ENCODE measurements around the gene RERE. TPM values are rescaled to one million over a fixed set of nuclear protein-coding genes. Genes with fewer than 3 reads are reported as not detected.
"Not testable (repeated sequence)": the region's sequence is repeated elsewhere in the genome, so short reads cannot be mapped to it uniquely, and the experiment has no call there.

The RERE gene
- total and polyA plus RNA-seq, 4 donors, result 116 to 434 (median 161) TPM

DNA sequence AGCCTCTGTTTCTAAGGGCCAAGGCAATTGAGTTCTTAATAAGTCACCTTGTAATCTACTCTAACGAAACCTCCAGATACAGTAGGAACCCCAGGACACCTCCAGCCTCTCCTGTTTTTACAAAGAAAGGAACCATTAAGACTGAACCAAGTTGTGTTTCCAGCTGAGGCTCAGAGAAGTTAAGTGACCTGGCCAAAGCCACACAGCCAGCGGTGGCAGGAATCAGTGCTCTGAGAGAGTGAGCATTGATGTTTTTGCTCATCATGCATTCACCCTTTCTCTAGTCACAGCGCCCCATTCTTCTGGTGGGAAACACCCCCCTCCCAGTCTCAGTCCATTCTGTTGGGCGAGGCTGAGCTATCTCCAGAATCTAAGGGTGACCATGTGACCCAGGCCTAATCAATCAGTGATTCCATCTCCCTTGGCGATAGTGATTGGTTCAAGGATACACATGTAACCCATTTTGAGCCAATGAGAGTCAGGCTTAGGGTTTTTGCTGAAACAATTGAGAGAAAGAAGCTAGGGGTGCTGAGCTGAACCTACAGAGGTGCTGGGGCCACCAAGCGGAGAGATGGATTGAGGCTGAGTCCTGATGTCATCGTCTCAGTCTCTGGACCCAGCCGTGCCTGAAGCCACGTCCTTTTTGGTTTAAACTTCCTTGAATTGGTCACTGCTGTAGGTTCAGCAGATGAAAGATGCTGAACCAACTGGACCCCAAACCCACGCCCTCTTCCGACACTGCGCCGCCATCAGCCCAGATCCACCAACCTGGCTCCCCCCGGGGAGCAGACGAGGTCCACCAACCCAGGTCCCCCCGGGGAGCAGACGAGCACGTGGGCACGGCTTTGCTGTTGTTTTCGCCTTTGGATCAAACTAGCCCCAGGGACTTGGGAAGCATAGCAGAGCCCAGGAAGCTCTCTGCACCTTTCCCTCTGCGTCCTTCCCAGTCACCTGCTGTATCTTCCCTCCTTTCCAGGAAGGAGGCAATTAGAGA lies 28.0 kb upstream of the RERE start:
- Histone ChIP-seq H3K27ac (ENCODE audit: low read depth, low read length) (no peak overlapping the region), H3K27me3 (ENCODE audit: control insufficient read depth, insufficient read depth, low read length) (no peaks in the 10 kb centered on the region), H3K4me3 (ENCODE audit: low read depth, low read length) (no peak overlapping the region), H3K36me3 (ENCODE audit: control insufficient read depth, insufficient read depth, low read length) (no peaks in the 10 kb centered on the region), H3K4me1 (ENCODE audit: control insufficient read depth, insufficient read depth, low read length) (peaks cover 26% of the 10 kb centered on the region), H3K9me3 (ENCODE audit: control insufficient read depth, insufficient read depth, low read length) (no peaks in the 10 kb centered on the region)
- no peak for DNase-seq (ENCODE audit: low read depth in 4 of 6, low spot score in 6 of 6)
- WGBS (ENCODE audit: insufficient coverage), result 90% methylated on average over 18 of the region's 21 CpGs

GRCh38 chr1:8844501-8845006 lies 27.1 kb upstream of the RERE start:
- Histone ChIP-seq H3K27me3 (ENCODE audit: control insufficient read depth, insufficient read depth, low read length) (no peaks in the 10 kb centered on the region), H3K9me3 (ENCODE audit: control insufficient read depth, insufficient read depth, low read length) (no peaks in the 10 kb centered on the region), H3K27ac (ENCODE audit: low read depth, low read length) (no peak overlapping the region), H3K4me1 (ENCODE audit: control insufficient read depth, insufficient read depth, low read length) (peaks cover 26% of the 10 kb centered on the region), H3K4me3 (ENCODE audit: low read depth, low read length) (no peak overlapping the region), H3K36me3 (ENCODE audit: control insufficient read depth, insufficient read depth, low read length) (no peaks in the 10 kb centered on the region)
- 45% methylated on average over 7 of the region's 7 CpGs for WGBS (ENCODE audit: insufficient coverage)
- no peak for DNase-seq (ENCODE audit: low read depth in 4 of 6, low spot score in 6 of 6)

- WGBS (ENCODE audit: insufficient coverage), result 87% methylated on average over 2 of the region's 3 CpGs
- H3K4me3 ChIP-seq (ENCODE audit: low read depth, low read length), result no peak overlapping the region
- peaks cover 11% of the 10 kb centered on the region for H3K4me1 ChIP-seq (ENCODE audit: control insufficient read depth, insufficient read depth, low read length)
Observed at GRCh38 chr1:8841395-8841794, 24.0 kb upstream of the RERE start.

DNA sequence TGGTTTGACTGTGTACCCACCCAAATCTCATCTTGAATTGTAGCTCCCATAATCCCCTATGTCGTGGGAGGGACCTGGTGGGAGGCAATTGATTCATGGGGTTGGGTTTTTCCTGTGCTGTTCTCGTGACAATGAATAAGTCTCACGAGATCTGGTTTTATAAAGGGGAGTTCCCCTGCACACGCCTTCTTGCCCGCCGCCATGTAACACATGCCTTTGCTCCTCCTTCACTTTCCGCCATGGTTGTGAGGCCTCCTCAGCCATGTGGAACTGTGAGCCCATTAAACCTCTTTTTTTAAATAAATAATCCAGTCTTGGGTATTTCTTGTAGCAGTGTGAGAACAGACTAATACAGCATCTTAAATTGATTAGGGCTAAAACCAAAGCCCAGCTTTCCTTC lies 22.6 kb upstream of the RERE start:
- Histone ChIP-seq H3K27ac (ENCODE audit: low read depth, low read length) (no peak overlapping the region), H3K27me3 (ENCODE audit: control insufficient read depth, insufficient read depth, low read length) (no peaks in the 10 kb centered on the region), H3K4me1 (ENCODE audit: control insufficient read depth, insufficient read depth, low read length) (peaks cover 10% of the 10 kb centered on the region), H3K36me3 (ENCODE audit: control insufficient read depth, insufficient read depth, low read length) (no peaks in the 10 kb centered on the region), H3K4me3 (ENCODE audit: low read depth, low read length) (no peak overlapping the region), H3K9me3 (ENCODE audit: control insufficient read depth, insufficient read depth, low read length) (no peaks in the 10 kb centered on the region)
- WGBS (ENCODE audit: insufficient coverage), result no CpG with 5 or more reads among the region's 7 CpGs
- DNase-seq (ENCODE audit: low read depth in 4 of 6, low spot score in 6 of 6), result no peak

More at GRCh38 chr1:8841395-8841794, 24.0 kb upstream of the RERE start:
- no peaks in the 10 kb centered on the region for H3K36me3 ChIP-seq (ENCODE audit: control insufficient read depth, insufficient read depth, low read length)
- H3K27ac ChIP-seq (ENCODE audit: low read depth, low read length), result no peak overlapping the region
- H3K27me3 ChIP-seq (ENCODE audit: control insufficient read depth, insufficient read depth, low read length), result no peaks in the 10 kb centered on the region
- H3K9me3 ChIP-seq (ENCODE audit: control insufficient read depth, insufficient read depth, low read length), result no peaks in the 10 kb centered on the region
- DNase-seq (ENCODE audit: low read depth in 4 of 6, low spot score in 6 of 6), result no peak

DNA sequence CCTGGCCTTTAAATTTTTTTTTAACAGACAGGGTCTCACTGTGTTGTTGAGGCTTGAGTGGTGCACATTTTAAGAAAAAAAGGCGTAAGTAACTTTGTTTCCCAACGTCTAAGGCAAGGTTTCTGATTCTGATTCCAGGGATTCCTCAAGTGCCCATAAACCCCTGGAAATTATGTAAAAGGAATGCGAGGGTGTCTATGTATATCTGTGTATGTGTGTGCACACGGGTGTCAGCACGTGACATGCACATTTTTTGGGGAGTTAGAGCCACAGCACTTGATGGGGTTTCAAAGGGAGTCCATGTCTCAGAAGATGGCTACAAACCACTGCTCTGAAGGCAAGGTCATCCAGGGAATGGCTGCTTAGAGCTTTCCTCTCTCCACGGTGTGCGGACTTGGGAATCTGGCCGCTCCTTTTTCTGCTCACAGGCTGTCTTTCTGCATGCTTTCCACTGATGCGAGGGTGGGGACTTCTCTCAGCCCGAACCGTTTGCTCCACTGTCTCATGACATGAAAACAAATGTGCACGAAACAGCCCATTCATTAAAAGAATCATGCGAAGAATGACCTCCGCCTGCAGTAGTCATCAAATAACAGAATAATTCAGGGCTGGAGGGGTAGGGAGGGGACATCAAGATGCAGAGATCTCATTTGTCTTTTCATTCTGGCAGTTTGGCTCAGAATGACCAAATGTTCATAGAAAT lies 18.7 kb upstream of the RERE start:
- Histone ChIP-seq H3K9me3 (ENCODE audit: control insufficient read depth, insufficient read depth, low read length) (no peaks in the 10 kb centered on the region), H3K36me3 (ENCODE audit: control insufficient read depth, insufficient read depth, low read length) (no peaks in the 10 kb centered on the region), H3K4me3 (ENCODE audit: low read depth, low read length) (no peak overlapping the region), H3K4me1 (ENCODE audit: control insufficient read depth, insufficient read depth, low read length) (peaks cover 3% of the 10 kb centered on the region), H3K27me3 (ENCODE audit: control insufficient read depth, insufficient read depth, low read length) (no peaks in the 10 kb centered on the region), H3K27ac (ENCODE audit: low read depth, low read length) (no peak overlapping the region)
- WGBS (ENCODE audit: insufficient coverage), result 57% methylated on average over 9 of the region's 14 CpGs
- DNase-seq (ENCODE audit: low read depth in 4 of 6, low spot score in 6 of 6), result peak in 1 of 6 donors; percentile 55

DNA sequence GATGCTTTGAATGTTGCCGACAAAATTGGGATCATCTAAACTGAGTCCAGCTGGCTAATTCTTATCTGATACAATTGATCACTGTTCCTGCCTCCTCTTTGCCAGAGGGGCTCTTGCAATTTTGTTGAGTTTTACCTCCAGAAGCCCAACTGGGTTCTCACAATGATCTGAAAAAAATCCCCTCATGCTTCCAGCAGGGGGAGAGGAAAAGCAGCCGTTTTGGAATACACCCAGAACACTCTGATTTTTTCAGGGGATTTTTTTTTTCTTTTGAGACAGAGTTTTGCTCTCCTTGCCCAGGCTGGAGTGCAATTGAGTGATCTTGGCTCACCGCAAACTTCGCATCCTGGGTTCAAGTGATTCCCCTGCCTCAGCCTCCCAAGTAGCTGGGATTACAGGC lies 13.9 kb upstream of the RERE start:
- no peaks in the 10 kb centered on the region for H3K9me3 ChIP-seq (ENCODE audit: control insufficient read depth, insufficient read depth, low read length)
- no peaks in the 10 kb centered on the region for H3K27me3 ChIP-seq (ENCODE audit: control insufficient read depth, insufficient read depth, low read length)
- no peak overlapping the region for H3K27ac ChIP-seq (ENCODE audit: low read depth, low read length)
- H3K4me1 ChIP-seq (ENCODE audit: control insufficient read depth, insufficient read depth, low read length), result peaks cover 3% of the 10 kb centered on the region
- 90% methylated on average over 2 of the region's 4 CpGs for WGBS (ENCODE audit: insufficient coverage)
- peak in 2 of 6 donors; percentile 35 to 51 for DNase-seq (ENCODE audit: low read depth in 4 of 6, low spot score in 6 of 6)
- no peaks in the 10 kb centered on the region for H3K36me3 ChIP-seq (ENCODE audit: control insufficient read depth, insufficient read depth, low read length)
- no peak overlapping the region for H3K4me3 ChIP-seq (ENCODE audit: low read depth, low read length)

DNA sequence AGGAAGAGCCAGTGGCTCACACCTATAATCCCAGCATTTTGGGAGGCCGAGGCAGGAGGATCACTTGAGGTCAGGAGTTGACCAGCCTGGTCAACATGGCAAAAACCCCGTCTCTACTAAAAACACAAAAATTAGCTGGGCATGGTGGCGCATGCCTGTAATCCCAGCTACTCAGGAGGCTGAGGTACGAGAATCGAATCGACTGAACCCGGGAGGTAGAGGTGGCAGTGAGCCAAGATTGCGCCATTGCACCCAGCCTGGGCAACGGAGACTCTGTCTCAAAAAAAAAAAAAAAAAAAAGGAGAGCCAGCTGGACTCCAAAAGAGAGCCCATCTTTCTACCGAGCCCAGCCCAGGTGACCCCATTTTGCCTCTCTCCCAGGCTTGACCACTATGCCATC lies 13.3 kb upstream of the RERE start:
- not testable (repeated sequence) for H3K4me1 ChIP-seq (ENCODE audit: control insufficient read depth, insufficient read depth, low read length); H3K4me3 ChIP-seq (ENCODE audit: low read depth, low read length); H3K27me3 ChIP-seq (ENCODE audit: control insufficient read depth, insufficient read depth, low read length); H3K27ac ChIP-seq (ENCODE audit: low read depth, low read length); H3K9me3 ChIP-seq (ENCODE audit: control insufficient read depth, insufficient read depth, low read length); DNase-seq (ENCODE audit: low read depth in 4 of 6, low spot score in 6 of 6); H3K36me3 ChIP-seq (ENCODE audit: control insufficient read depth, insufficient read depth, low read length)
- 87% methylated on average over 7 of the region's 10 CpGs for WGBS (ENCODE audit: insufficient coverage)

DNA sequence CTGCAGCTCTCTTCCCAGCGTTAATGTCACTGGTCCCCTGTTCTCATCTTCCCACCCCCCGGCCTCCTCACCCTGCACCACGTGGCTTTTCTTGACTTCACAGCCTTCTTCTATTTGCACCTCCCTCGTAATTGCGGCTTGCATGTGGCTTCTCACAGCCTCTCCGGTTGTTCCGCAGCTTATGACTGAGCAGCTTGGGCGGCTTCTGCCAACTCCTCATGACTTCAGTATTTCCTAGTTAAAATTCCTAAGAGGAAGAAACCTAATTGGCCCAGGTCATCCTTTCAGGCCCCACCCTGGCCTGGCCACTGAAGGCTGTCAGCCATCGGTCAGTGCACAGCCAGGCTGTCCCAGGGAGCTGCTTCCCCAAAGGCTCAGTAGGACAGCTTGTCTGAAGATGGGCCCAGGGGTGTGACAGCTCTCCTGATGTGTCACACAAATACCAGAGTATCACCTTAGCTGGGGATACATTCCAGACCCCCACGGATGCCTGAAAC lies 8.6 kb upstream of the RERE start:
- 70% methylated on average over 9 of the region's 10 CpGs for WGBS (ENCODE audit: insufficient coverage)
- no peak for DNase-seq (ENCODE audit: low read depth in 4 of 6, low spot score in 6 of 6)
- no peak overlapping the region for H3K27ac ChIP-seq (ENCODE audit: low read depth, low read length)
- H3K4me1 ChIP-seq (ENCODE audit: control insufficient read depth, insufficient read depth, low read length), result peaks cover 6% of the 10 kb centered on the region
- H3K27me3 ChIP-seq (ENCODE audit: control insufficient read depth, insufficient read depth, low read length), result no peaks in the 10 kb centered on the region
- H3K9me3 ChIP-seq (ENCODE audit: control insufficient read depth, insufficient read depth, low read length), result no peaks in the 10 kb centered on the region
- H3K36me3 ChIP-seq (ENCODE audit: control insufficient read depth, insufficient read depth, low read length), result no peaks in the 10 kb centered on the region
- no peak overlapping the region for H3K4me3 ChIP-seq (ENCODE audit: low read depth, low read length)

GRCh38 chr1:8823295-8823664 lies 5.8 kb upstream of the RERE start:
- DNase-seq (ENCODE audit: low read depth in 4 of 6, low spot score in 6 of 6), result no peak
- Histone ChIP-seq H3K27me3 (ENCODE audit: control insufficient read depth, insufficient read depth, low read length) (no peaks in the 10 kb centered on the region), H3K9me3 (ENCODE audit: control insufficient read depth, insufficient read depth, low read length) (no peaks in the 10 kb centered on the region), H3K36me3 (ENCODE audit: control insufficient read depth, insufficient read depth, low read length) (no peaks in the 10 kb centered on the region), H3K27ac (ENCODE audit: low read depth, low read length) (no peak overlapping the region), H3K4me1 (ENCODE audit: control insufficient read depth, insufficient read depth, low read length) (peaks cover 6% of the 10 kb centered on the region), H3K4me3 (ENCODE audit: low read depth, low read length) (no peak overlapping the region)
- 81% methylated on average over 6 of the region's 6 CpGs for WGBS (ENCODE audit: insufficient coverage)
